ENCODE measurements around the gene KCTD16.

KCTD16 gene

GRCh38 chr5:144352330-144352729 is 181.7 kb downstream of the KCTD16 start:
- no peak for ATAC-seq

DNA sequence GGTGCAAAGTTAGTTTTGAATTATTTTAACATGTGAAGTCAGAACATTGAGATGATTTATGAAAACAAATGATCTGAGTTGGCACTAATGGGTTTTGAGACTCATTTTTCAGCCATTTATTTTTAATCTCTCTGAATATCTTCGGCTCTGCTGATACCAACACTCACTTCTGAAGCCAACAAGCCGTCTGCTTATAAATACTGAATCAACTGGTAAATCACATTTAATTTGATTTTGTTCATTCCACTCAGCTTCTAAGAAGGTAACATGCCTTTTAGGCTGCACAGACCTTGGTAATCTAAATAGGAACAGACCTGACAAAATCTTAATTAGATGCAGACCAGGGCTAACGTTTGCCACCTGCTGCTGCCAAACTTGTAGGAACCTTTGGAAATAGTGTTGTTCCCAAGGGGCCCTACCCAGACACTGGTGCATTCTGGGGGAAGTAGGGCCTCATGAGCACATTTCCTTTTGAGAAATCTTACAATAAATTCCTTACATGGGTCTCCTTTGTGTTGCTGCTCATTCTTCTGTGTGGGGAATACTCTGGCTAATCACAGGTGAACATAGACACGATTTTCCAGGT is 182.2 kb downstream of the KCTD16 start:
- no peak for ATAC-seq

- ATAC-seq, result no peak
These were observed 185.8 kb downstream of the KCTD16 start for GRCh38 chr5:144356489-144356888.

DNA sequence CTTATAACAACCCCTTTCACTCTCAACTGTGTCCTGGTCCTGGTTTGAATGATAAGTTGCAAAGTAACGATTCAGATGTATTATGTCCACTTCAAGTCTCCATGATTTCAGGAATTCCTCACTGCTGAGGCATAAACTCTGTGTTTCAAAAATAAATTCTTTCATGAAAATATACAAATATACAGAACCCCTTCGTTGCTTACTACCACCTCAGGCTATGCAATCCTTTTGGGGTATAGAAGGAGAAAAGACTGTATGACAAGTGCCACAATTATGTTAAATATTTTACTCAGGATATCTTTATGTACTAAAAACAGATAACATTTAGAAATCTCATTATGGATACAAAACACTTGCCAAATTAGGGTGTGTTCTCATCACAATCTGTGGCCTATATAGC is 190.7 kb downstream of the KCTD16 start:
- ATAC-seq, result no peak

DNA sequence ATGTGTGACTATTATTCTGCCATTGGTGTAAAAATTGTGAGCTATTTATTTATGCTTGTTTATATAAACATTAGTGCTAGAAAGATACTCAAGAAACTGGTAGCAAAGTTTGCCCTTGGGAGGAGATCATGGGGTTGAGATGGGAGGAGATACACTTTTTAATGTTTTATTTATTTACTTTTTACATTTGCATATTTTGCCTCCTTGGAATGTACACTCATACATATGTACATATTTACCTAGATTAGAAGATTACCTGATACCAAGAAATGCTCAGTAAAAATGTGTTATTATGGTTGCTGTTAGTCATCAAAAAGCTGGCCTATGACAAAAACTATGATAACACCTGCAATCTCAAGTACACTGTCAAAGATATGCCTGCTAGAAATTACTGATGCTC is 195.2 kb downstream of the KCTD16 start:
- no peak for ATAC-seq

DNA sequence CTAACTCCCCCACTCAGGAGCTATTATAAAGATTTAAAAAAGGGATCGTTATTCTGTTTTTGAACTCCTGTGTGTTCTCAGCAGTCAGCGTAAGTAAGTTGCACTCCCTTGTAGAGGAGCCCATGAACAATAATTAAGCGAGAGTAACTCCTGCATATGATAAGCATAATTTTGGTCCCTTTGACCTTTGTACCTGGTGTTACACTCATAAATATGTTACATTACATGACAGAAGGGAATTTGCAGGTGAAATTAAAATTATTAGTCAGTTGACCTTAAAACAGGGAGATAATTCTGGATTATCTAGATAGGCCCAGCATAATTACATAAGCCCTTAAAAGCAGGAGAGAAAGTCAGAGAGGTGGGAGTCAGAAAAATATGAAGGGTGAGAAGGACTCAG is 197.3 kb downstream of the KCTD16 start:
- ATAC-seq, result no peak

DNA sequence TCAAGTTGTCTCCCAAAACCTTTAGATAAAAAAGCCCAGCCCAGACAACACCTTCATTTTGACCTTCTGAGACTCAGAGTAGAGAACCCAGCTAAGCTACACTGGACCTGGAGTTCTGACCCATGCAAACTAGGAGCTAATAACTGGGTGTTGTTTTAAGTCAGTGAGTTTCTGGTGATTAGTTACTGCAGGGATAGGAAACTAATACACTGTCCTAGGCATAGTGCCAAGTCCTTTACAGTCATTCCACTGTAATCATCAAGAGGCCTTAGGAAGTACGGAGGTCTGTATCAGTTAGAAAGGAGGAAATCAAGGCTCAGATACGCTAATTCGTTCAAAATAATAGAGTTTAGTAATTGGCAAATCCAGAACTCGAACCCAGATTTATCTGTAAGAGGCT is 197.9 kb downstream of the KCTD16 start:
- ATAC-seq, result no peak

DNA sequence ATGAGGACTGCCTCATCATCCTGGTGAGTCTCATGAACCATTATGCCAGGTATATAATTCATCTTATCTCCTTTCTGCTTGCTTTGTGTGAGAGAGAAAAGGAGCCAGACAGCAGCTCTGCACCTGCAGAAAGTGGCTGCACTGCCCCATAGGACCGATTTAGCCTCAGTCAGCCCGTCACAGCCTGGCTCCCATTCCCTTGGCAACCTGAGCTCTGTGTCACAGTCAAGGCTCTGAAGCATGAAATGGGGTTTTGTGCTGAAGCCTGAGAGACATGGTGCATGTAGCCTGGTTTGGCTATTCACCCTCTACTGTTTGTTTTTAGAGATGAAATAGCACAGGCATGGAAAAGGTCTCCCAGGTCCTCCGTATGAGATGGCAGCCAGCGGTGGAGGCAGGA is 198.3 kb downstream of the KCTD16 start:
- ATAC-seq, result no peak

GRCh38 chr5:144370273-144370672 is 199.6 kb downstream of the KCTD16 start:
- no peak for ATAC-seq

- ATAC-seq, result no peak
These were observed 204.0 kb downstream of the KCTD16 start for GRCh38 chr5:144374637-144375036.

- no peak for ATAC-seq
These were observed 206.5 kb downstream of the KCTD16 start for GRCh38 chr5:144377207-144377606.

GRCh38 chr5:144378681-144379080 is 208.0 kb downstream of the KCTD16 start:
- no peak for ATAC-seq

GRCh38 chr5:144385597-144385996 is 214.9 kb downstream of the KCTD16 start:
- ATAC-seq, result no peak

- no peak for ATAC-seq
These were observed 215.6 kb downstream of the KCTD16 start for GRCh38 chr5:144386315-144386714.

- no peak for ATAC-seq
These were observed 219.5 kb downstream of the KCTD16 start for GRCh38 chr5:144390133-144390532.

- no peak for ATAC-seq
These were observed 220.4 kb downstream of the KCTD16 start for GRCh38 chr5:144391044-144391443.

DNA sequence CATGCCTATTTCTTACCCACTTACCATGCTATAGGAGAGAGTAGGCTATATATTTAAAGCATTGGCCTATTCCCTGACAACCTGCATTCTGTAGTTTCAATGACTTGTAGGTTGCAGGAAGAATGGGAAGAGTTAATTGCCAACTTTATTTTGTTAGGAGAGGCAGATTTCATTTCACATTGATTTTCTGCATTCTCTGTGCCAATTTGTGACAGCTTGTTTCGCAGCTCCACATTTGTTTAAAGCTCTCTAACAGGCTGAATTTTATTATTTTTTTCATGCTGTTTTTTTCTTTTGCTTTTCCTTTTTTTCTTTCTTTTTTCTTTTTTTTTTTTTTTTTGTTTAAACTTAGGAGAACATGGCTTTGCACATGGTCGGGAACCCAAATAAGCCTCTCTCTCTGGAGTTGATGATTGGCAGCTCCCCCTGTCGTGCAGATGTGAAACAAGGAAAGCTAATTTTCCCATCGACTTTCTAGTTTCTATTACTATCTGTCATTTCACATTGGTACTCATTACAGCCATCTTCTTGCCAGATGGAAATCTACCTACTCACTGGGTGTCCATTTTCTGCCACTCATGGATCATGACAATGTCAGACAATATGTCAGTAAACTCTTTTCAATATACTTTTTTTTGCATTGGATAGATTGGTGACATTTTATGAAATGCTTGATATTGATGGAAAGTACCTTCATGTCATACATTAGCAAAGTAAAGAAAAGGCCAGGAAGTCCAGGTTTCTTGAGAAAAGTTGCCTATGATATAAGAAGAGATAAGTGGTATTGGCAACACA is 223.2 kb downstream of the KCTD16 start:
- ATAC-seq, result no peak

- no peak for ATAC-seq
These were observed 225.0 kb downstream of the KCTD16 start for GRCh38 chr5:144395704-144396103.

GRCh38 chr5:144403058-144403457 is 232.4 kb downstream of the KCTD16 start:
- no peak for ATAC-seq

- ATAC-seq, result no peak
These were observed 233.2 kb downstream of the KCTD16 start for GRCh38 chr5:144403817-144404420.

- ATAC-seq, result no peak
These were observed 234.0 kb downstream of the KCTD16 start for GRCh38 chr5:144404672-144405071.

DNA sequence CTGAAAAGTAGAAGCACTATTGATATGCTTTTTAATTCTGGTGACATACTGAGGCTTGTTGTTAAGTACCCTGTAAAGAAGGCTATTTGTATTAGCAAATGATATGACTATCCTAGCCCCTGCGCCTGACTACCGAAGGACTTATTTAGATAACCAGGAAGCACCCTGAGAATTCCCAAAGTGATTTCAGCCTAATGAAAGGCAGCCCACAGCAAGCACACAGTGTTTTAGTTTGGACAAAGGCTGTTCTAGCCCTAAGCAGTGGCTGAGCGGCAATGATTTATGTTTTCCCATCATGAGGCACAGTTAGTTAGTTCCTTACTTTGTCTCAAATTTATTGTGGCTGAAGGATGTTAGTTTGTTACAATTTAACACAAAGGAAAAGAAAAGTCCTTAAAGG is 235.3 kb downstream of the KCTD16 start:
- ATAC-seq, result no peak

DNA sequence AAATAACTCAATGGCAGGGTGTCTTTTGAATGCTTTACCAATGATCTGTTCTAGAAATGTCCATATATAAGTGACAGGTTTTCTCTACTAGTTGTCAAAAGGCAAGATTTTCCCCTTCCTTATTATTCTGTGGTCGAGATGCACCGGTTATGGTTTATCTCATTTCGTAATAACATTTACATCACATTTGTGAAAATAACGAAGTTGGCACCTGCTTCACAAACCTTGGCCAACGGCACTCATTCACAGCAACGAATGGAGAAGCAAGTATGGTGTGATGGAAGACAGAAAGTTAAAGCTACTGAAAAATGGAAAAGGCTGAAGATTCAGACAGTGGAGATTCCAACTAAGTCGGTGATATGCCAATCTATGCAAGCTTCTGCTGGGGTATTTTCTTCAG is 235.8 kb downstream of the KCTD16 start:
- no peak for ATAC-seq
